HepG2 (cell line): ENCODE measurements around the gene TCEANC. TPM values are rescaled to one million over a fixed set of nuclear protein-coding genes. Genes with fewer than 3 reads are reported as not detected.

ENCODE experiments used
- CHD4 ChIP-seq: fragments of 200-600 bp; sonication (generic); IDR thresholded peaks from 2 replicates; pipeline ENCODE4 v1.7.0; 2017; ENCODE audit warnings: mild to moderate bottlenecking, low read length, borderline replicate concordance
- ELF1 ChIP-seq: sonication (generic); formaldehyde crosslinking; IDR thresholded peaks from 2 replicates; pipeline ENCODE4 v1.4.0; 2020; ENCODE audit warnings: missing genetic modification reagents
- EZH2 ChIP-seq: conservative IDR thresholded peaks from 2 replicates; pipeline ENCODE4 v1.6.1; 2012; ENCODE audit warnings: mild to moderate bottlenecking, low read depth, low read length, moderate library complexity
- FOXJ3 ChIP-seq: sonication (generic); formaldehyde crosslinking; IDR thresholded peaks from 2 replicates; pipeline ENCODE4 v1.4.0; 2020; ENCODE audit warnings: missing genetic modification reagents, mild to moderate bottlenecking, borderline replicate concordance
- HDAC1 ChIP-seq: sonication (generic); formaldehyde crosslinking; IDR thresholded peaks from 2 replicates; pipeline ENCODE4 v1.5.1; 2020; ENCODE audit warnings: mild to moderate bottlenecking, missing genetic modification reagents
- HNRNPUL1 ChIP-seq: fragments of 200-400 bp; formaldehyde crosslinking; IDR thresholded peaks from 2 replicates; pipeline ENCODE4 v1.6.1; 2017; ENCODE audit warnings: low read depth, mild to moderate bottlenecking, low read length, moderate library complexity
- HOXA5 ChIP-seq: sonication (generic); formaldehyde crosslinking; IDR thresholded peaks from 2 replicates; pipeline ENCODE4 v1.4.0; 2020; ENCODE audit warnings: missing genetic modification reagents
- KDM5A ChIP-seq: fragments of 200-600 bp; sonication (generic); IDR thresholded peaks from 2 replicates; pipeline ENCODE4 v1.7.0; 2018; ENCODE audit warnings: antibody characterized with exemption, mild to moderate bottlenecking, low read length, borderline replicate concordance
- KLF9 ChIP-seq: IDR thresholded peaks from 2 replicates; pipeline ENCODE4 v1.6.1; 2016; ENCODE audit warnings: low read depth
- RFX5 ChIP-seq: IDR thresholded peaks from 2 replicates; pipeline ENCODE4 v1.6.1; 2011; ENCODE audit warnings: low read depth, low read length, improper control_type of control experiment
- SMARCC2 ChIP-seq: fragments of 450-650 bp; IDR thresholded peaks from 2 replicates; pipeline ENCODE4 v1.6.1; 2017; ENCODE audit warnings: antibody characterized with exemption, mild to moderate bottlenecking
- SRSF1 ChIP-seq: fragments of 200-400 bp; formaldehyde crosslinking; optimal IDR thresholded peaks from 2 replicates; pipeline ENCODE3; 2017; ENCODE audit warnings: mild to moderate bottlenecking, low read depth, low read length, moderate library complexity
- TARDBP ChIP-seq: sonication (generic); formaldehyde crosslinking; IDR thresholded peaks from 2 replicates; pipeline ENCODE4 v1.8.0; 2022; ENCODE audit warnings: mild to moderate bottlenecking, missing genetic modification reagents
- ZNF256 ChIP-seq: sonication (generic); formaldehyde crosslinking; conservative IDR thresholded peaks from 2 replicates; pipeline ENCODE4 v1.4.0; 2020; ENCODE audit warnings: missing genetic modification reagents
- polyA plus RNA-seq, 8 experiments: library from polyadenylated mRNA; depleted of rRNA in 3 of 8; stranded (reverse) in 7 of 8; unstranded in 1 of 8; fragments of >200 nt; fragmentation: Illumina TruSeq in 4 of 8; extraction: Trizol in 4 of 8; gene quantifications; 2 replicates each; pipeline versions ENCODE4 v1.2.1 to v1.2.3, GENCODE V29; 2011 to 2016; ENCODE audit warnings: low read depth in 4 of 8, missing spikeins in 1 of 8, mixed read lengths in 1 of 8; ENCODE audit not compliant: insufficient read depth in 1 of 8
- total RNA-seq, 5 experiments: library from RNA; depleted of rRNA; stranded (reverse); fragments of >200 nt; fragmentation: Illumina TruSeq; extraction: Trizol; gene quantifications; 2 replicates each; pipeline ENCODE4 v1.2.3, GENCODE V29; 2016; ENCODE audit warnings: low read depth in 1 of 5
- TF ChIP-seq, protein P1 (sequence below): sonication (generic); formaldehyde crosslinking; IDR thresholded peaks from 2 replicates; pipeline ENCODE4 v1.5.1; 2020; ENCODE audit warnings: missing genetic modification reagents, mild to moderate bottlenecking, borderline replicate concordance
- TF ChIP-seq, protein P2 (sequence below), 2 experiments: sonication (generic) in 1 of 2; formaldehyde crosslinking in 1 of 2; IDR thresholded peaks; 2 replicates each; pipeline versions ENCODE4 v1.5.1 to v1.6.1; 2011 to 2020; ENCODE audit warnings: borderline replicate concordance in 1 of 2, low read depth in 1 of 2, low read length in 1 of 2, mild to moderate bottlenecking in 1 of 2, missing genetic modification reagents in 1 of 2, moderate library complexity in 1 of 2
- TF ChIP-seq, protein P3 (sequence below): sonication (generic); formaldehyde crosslinking; IDR thresholded peaks from 2 replicates; pipeline ENCODE4 v1.5.0; 2020; ENCODE audit warnings: missing genetic modification reagents
- TF ChIP-seq, protein P4 (sequence below): sonication (generic); formaldehyde crosslinking; IDR thresholded peaks from 2 replicates; pipeline ENCODE4 v1.4.0; 2020; ENCODE audit warnings: mild to moderate bottlenecking, missing genetic modification reagents
- TF ChIP-seq, protein P5 (sequence below): sonication (generic); formaldehyde crosslinking; IDR thresholded peaks from 2 replicates; pipeline ENCODE4 v1.4.0; 2020; ENCODE audit warnings: missing genetic modification reagents, borderline replicate concordance

Gene TCEANC
- total and polyA plus RNA-seq, 2 of the 13 experiments (the other 11 are each of a cell fraction or from before 2014, with no cell fraction given), result 0.51 to 0.97 TPM

DNA sequence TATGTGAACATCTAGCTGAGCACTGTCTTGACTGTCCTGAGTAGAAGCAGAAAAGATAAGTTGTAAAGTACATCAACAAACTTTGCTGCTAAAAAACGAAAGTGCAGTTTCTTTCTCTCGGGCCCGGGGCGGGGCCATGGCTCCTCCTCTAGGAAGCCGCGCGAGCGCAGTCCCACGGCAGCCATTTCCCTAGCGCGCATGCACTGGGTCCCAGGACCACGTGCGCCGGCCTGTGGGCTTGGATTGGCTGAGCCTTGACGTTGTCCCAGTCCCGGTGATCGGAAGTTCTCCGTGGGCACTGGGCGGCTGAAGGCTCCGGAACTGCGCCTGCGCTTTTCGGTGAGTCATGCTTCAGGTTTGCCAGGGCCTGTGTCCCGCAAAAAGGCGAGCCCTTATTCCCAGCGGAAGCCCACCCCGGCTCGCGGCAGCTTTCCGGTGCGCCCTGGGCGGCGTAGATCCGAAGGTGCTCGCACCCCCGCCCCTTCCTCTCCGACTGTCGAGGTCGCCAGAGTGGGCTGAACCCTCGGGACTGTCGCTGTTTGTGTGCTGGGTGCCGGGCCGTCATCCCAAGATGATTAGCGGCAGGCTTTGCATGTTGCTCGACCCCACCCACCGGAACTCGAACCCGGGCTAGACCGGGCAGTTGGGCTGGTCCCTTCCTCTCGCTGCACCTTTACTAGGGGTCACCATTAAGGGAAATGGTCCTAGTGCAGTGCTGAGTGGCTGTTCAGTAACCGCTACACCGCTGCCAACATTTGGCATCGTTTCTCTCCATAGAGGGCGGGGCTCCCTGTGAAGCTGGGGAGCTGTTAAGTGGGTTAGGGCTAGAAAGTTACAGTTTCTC, at the start of gene TCEANC (continued):
- TF ChIP-seq SRSF1, result no peak
- TF ChIP-seq, protein P1, sequence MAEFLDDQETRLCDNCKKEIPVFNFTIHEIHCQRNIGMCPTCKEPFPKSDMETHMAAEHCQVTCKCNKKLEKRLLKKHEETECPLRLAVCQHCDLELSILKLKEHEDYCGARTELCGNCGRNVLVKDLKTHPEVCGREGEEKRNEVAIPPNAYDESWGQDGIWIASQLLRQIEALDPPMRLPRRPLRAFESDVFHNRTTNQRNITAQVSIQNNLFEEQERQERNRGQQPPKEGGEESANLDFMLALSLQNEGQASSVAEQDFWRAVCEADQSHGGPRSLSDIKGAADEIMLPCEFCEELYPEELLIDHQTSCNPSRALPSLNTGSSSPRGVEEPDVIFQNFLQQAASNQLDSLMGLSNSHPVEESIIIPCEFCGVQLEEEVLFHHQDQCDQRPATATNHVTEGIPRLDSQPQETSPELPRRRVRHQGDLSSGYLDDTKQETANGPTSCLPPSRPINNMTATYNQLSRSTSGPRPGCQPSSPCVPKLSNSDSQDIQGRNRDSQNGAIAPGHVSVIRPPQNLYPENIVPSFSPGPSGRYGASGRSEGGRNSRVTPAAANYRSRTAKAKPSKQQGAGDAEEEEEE (CRISPR knock-in tag), result no peak
- no peak for TF ChIP-seq KDM5A
- no peak for TF ChIP-seq HOXA5 (CRISPR knock-in tag)
- TF ChIP-seq, protein P2, sequence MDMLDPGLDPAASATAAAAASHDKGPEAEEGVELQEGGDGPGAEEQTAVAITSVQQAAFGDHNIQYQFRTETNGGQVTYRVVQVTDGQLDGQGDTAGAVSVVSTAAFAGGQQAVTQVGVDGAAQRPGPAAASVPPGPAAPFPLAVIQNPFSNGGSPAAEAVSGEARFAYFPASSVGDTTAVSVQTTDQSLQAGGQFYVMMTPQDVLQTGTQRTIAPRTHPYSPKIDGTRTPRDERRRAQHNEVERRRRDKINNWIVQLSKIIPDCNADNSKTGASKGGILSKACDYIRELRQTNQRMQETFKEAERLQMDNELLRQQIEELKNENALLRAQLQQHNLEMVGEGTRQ (IDR thresholded peaks at IDR 0.05; ENCODE audit: low read depth, low read length), result peak; percentile 92
- TF ChIP-seq, protein P2 (CRISPR knock-in tag; IDR thresholded peaks at IDR 0.05; ENCODE audit: borderline replicate concordance), result peak; percentile 96; the same call in 1 of the 2 replicates
- peak; percentile 53; the same call in 1 of the 2 replicates for TF ChIP-seq HDAC1
- peak; percentile 58 for TF ChIP-seq ELF1
- TF ChIP-seq RFX5, result no peak
- TF ChIP-seq TARDBP, result peak; percentile 26; the same call in 1 of the 2 replicates
- no peak for TF ChIP-seq SMARCC2
- TF ChIP-seq, protein P3, sequence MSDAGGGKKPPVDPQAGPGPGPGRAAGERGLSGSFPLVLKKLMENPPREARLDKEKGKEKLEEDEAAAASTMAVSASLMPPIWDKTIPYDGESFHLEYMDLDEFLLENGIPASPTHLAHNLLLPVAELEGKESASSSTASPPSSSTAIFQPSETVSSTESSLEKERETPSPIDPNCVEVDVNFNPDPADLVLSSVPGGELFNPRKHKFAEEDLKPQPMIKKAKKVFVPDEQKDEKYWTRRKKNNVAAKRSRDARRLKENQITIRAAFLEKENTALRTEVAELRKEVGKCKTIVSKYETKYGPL (CRISPR knock-in tag), result no peak
- no peak for TF ChIP-seq EZH2
- TF ChIP-seq, protein P4, sequence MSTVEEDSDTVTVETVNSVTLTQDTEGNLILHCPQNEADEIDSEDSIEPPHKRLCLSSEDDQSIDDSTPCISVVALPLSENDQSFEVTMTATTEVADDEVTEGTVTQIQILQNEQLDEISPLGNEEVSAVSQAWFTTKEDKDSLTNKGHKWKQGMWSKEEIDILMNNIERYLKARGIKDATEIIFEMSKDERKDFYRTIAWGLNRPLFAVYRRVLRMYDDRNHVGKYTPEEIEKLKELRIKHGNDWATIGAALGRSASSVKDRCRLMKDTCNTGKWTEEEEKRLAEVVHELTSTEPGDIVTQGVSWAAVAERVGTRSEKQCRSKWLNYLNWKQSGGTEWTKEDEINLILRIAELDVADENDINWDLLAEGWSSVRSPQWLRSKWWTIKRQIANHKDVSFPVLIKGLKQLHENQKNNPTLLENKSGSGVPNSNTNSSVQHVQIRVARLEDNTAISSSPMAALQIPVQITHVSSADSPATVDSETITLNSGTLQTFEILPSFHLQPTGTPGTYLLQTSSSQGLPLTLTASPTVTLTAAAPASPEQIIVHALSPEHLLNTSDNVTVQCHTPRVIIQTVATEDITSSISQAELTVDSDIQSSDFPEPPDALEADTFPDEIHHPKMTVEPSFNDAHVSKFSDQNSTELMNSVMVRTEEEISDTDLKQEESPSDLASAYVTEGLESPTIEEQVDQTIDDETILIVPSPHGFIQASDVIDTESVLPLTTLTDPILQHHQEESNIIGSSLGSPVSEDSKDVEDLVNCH (CRISPR knock-in tag), result no peak
- TF ChIP-seq, protein P5, sequence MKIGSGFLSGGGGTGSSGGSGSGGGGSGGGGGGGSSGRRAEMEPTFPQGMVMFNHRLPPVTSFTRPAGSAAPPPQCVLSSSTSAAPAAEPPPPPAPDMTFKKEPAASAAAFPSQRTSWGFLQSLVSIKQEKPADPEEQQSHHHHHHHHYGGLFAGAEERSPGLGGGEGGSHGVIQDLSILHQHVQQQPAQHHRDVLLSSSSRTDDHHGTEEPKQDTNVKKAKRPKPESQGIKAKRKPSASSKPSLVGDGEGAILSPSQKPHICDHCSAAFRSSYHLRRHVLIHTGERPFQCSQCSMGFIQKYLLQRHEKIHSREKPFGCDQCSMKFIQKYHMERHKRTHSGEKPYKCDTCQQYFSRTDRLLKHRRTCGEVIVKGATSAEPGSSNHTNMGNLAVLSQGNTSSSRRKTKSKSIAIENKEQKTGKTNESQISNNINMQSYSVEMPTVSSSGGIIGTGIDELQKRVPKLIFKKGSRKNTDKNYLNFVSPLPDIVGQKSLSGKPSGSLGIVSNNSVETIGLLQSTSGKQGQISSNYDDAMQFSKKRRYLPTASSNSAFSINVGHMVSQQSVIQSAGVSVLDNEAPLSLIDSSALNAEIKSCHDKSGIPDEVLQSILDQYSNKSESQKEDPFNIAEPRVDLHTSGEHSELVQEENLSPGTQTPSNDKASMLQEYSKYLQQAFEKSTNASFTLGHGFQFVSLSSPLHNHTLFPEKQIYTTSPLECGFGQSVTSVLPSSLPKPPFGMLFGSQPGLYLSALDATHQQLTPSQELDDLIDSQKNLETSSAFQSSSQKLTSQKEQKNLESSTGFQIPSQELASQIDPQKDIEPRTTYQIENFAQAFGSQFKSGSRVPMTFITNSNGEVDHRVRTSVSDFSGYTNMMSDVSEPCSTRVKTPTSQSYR (CRISPR knock-in tag), result no peak
- TF ChIP-seq CHD4, result no peak
- no peak for TF ChIP-seq KLF9 (CRISPR knock-in tag)
- no peak for TF ChIP-seq FOXJ3 (CRISPR knock-in tag)
- no peak for TF ChIP-seq ZNF256 (CRISPR knock-in tag)
- no peak for TF ChIP-seq HNRNPUL1
